NCI-H1694 treated with DMSO at 0.1 percent for 48 hours (cell line): ENCODE measurements around the gene DYNC2H1.
"Not testable (repeated sequence)": the region's sequence is repeated elsewhere in the genome, so short reads cannot be mapped to it uniquely, and the experiment has no call there.

Source experiments
- DNase-seq: peaks from one replicate; lab custom pipeline; 2025; lab: John Stamatoyannopoulos, UW

The DYNC2H1 gene

DNA sequence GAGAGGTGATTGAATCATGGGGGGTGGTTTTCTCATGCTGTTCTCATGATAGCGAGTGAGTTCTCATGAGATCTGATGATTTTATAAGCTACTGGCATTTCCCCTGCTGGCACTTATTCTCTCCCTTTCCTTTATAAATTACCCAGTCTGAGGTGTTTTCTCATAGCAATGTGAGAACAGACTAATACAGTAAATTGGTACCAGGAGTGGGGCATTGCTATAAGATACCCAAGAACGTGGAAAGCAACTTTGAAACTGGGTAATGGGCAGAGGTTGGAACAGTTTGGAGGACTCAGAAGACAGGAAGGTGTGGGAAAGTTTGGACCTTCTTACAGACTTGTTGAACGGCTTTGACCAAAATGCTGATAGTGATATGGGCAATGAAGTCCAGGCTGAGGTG, 265.0 kb downstream of the DYNC2H1 start:
- DNase-seq, result not testable (repeated sequence)

DNA sequence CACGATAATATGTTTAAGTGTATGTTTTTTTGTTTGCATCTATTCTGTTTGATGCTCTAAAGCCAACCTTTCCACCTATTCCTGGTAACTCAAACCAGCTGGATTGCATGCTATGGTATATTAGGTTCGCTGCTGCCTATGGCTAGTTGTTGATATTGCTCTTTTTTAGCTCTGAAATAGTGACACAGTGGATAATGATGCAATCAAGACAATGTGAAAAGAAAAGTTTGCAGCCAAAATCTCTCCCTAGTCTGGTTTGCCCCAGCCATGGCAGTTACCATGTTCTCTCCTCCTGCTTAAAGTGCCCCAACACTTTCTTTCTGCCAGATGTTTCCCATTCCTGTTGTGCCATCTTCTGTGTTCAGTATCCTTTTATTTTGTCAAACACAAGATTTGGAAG, 269.7 kb downstream of the DYNC2H1 start:
- no peak for DNase-seq

DNA sequence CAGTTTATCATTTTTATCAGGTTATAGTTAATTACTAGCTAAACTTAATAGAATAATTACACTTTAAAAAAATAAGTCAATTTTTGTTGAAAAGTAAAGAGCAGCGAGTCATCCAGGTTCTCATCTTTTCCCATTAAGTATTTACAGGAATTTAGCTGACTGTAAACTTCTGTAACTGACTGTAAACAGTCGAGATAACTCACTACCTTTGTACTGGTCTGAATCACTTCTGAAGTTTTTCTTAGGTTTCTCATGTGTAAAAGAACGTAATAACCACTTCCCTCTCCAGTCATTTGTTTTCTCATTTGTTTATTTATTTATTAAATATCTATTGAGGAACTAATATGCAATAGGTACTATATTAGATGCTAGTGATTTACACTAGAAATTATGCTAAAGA, 270.8 kb downstream of the DYNC2H1 start:
- no peak for DNase-seq

DNA sequence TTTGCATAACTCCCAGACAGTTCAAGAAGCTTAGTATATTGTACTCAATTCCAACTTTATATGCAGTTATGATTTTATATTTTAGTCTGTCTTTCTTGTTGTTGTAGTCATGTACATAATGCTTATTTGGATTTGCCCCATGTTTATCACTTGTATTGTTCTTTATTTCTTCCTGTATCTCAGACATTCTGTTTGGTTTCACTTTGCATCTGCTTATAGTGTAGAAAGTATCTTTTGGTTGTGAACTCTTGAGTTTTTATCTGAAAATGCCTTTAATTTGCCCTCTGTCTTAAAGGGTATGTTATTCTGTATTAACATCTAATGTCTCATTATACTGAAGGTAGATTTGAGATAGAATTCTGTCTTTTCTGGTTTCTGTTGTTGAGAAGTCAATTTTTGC, 275.4 kb downstream of the DYNC2H1 start:
- no peak for DNase-seq

DNA sequence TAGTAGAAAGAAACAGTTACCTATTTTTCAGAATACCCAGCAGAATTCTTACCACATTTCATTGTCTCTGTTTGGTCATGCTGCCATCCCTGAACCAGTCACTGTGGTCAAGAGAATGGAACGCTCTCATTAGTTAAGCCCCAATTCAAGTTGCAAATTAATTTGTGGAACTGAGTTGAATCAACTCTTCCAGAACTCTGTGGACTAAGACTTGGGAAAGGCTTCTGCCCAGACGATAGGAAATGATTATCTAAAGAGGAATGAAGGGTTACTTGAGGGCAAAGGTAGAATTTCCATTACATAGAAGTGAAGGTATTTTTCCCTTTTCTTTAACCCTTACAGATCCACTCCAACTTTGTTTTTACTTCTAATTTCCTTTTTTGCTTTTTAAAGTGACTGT, 286.4 kb downstream of the DYNC2H1 start:
- no peak for DNase-seq

DNA sequence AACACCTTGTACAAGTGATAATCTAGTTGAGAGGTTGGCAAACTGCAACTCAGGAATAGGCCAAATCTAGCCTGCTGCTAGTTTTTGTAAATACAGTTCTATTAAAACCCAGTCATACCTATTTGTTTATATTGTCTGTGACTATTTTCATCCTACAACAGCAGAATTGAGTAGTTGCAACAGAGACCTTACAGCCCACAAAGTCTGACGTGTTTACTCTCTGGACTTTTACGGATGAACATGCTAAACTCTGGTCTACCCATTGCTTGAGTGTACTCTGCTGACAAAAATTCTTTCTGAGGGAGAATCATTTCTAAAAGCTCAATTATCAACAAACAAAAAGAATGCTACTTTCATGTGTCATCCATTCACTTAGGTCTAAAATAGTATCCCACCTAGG, 287.0 kb downstream of the DYNC2H1 start:
- DNase-seq, result no peak

GRCh38 chr11:103397369-103397768, 288.1 kb downstream of the DYNC2H1 start:
- DNase-seq, result no peak

- no peak for DNase-seq
These were observed 289.6 kb downstream of the DYNC2H1 start for GRCh38 chr11:103398829-103399228.

DNA sequence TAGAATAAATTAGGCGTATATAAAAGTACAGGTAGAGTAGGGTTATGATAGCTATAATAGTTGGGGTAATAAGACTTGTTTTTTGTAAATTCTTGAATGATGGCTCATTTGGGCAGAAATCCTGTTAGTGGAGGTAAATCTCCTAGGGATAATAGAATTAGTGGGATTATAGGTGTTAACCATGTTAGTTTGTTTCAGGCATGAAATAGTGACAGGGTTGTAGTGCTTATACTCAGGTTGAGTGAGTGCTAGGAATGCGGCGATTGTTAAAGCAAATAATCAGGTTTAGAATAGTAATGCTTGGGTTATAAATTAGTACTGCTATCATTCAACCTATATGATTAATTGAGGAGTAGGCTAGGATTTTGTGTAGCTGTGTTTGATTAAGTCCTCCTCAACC, 297.1 kb downstream of the DYNC2H1 start:
- DNase-seq, result no peak

GRCh38 chr11:103407641-103408040, 298.4 kb downstream of the DYNC2H1 start:
- DNase-seq, result no peak

GRCh38 chr11:103413266-103413888, 304.2 kb downstream of the DYNC2H1 start:
- DNase-seq, result no peak

DNA sequence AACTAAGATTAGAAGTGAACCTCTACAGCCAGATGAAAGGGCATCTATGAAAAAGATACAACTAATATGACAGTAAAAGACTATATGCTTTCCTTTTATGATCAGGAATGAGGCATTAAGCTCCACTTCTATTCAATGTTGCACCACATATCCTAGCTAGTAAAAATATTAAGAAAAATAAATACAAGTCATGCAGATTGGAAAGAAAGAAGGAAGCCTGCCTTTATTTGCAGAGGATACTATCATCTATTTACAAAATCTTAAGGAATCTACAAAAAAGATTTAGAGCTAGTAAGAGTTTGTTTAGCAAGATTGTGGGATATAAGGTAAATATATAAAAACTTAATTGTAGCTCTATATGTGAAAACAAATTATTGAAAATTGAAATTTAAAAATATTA, 308.8 kb downstream of the DYNC2H1 start:
- DNase-seq, result no peak

DNA sequence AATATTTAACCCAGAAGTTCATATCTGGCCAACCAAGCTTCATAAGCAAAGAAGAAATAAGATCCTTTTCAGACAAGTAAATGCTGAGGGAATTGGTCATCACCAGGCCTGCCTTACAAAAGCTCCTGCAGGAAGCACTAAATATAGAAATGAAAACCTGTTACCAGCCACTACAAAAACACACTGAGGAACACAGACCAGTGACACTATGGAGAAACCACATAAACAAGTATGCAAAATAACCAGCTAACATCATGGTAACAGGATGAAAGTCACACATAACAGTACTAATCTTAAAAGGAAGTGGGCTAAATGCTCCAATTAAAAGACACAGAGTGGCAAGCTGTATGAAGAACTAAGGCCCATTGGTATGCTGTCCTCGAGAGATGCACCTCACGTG, 311.4 kb downstream of the DYNC2H1 start:
- DNase-seq, result no peak

DNA sequence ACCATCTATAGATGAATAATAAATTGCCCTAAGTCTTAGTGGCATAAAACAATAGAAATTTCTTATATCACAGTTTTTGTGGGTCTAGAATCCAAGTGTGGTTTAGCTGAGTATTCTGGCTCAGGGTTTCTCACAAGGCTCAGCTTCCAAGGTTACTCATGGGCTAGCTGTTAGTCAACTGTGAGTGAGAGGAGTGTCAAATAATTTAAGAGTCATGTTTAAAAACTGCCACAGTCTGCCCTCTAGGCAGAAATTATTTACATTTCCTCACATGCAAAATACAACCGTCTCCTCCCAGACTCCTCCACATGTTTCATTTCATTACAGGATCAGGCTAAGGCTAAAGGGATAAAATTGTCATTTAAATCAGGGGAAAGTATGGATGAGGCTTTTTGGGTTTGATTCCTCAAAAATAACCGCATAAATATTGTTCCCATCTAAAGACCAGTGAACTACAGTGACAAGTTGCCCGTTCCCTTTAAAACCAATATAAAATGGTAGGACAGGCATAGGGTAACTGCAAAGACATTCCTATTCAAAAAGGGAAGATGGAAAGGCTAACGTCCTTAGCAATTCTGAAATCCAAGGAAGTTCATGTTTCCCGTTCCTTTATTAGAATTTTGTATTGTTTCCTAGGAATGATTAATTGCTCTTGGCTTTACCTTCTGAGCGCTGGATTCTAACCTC, 324.3 kb downstream of the DYNC2H1 start:
- DNase-seq, result no peak

- no peak for DNase-seq
These were observed 324.8 kb downstream of the DYNC2H1 start for GRCh38 chr11:103434073-103434411.

DNA sequence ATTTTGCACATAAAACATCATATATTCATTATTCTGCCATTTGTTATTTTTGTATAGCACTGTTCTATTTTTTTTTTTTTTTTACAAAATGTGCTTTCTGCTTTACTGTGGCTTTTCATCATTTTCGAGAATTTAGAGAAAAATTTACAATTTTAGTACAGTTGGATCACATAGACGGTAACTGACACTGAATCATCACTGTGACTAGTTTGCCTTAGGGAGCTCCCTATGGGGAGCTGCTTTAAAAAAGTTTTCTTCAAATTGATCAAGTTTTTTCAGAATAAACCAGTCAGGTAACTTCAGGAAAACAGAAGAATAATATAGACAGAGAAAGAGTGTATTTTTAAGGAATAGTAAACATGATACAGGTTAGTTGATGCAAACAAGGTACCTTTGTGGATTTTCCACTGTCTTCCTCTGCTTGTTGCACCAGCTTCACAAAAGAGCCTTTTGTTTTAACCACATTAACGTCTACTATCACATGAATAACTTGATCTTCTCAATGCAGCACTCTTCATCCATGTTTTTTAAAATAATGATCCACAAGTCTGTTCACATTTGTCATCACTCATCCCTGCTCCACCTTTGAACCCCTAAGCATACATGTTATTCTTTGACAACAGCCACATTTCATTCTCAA, 327.0 kb downstream of the DYNC2H1 start:
- DNase-seq, result no peak

DNA sequence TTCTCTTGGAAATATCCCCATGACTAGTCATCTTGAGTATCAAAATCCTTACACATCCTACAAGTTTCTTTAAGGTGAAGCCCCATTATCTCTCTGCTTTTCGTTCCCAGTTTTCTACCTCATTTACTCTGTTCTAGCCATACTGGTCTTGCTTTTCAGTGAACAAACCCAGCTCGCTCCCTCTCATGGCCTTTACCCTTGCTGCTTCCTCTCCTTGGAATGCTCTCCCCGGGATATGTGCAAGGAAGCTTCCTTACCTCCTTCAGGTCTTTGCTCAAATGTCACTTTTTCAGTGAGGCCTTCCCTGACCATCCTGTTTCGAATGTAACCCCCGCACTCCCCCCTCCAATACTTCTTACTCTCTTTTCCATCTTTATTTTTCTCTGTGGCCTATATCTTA, 331.8 kb downstream of the DYNC2H1 start:
- no peak for DNase-seq

- DNase-seq, result no peak
These were observed 339.7 kb downstream of the DYNC2H1 start for GRCh38 chr11:103448966-103449365.

GRCh38 chr11:103450241-103450640, 341.0 kb downstream of the DYNC2H1 start:
- DNase-seq, result no peak

- DNase-seq, result no peak
These were observed 343.9 kb downstream of the DYNC2H1 start for GRCh38 chr11:103453126-103453525.

DNA sequence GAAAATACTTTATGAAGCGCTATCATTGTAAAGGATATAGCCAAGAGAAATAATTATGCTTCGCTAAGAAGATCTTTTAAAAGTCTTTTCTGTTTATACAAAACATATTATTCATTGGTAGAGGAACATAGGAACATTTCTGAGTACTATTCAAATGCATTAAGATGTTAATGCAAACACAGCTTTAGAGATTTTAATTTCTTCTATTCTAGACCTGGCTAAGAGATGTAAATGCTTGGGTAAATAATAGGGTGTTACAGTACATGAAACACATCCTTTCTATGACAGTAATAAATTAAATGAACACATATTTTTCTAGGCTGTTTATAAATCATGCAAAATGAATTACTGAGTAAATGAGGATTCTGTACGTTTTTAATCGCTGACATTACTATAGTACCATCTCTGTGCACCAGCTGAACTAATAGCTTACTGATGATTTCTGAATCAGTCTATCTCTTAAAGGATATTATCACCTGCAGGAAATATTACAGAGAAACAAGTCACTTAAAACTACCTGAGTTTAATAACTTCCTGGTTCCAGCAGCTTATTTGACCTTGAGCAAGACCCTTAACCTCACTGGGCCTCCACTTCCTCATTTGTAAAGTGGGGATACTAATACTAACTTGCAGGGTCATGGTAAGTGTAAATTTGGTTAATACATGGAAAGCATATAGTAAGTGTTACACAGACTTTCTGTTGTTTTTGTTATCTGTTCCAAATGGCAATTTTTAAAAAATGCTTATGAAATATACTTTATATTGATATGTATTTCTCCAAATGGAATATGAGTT, 344.9 kb downstream of the DYNC2H1 start:
- no peak for DNase-seq

GRCh38 chr11:103464420-103464819, 355.2 kb downstream of the DYNC2H1 start:
- no peak for DNase-seq
